DOHH2 (cell line): ENCODE data around the gene PARD6A.

Experiments
- H3F3A ChIP-seq: fragments of 200-600 bp; sonication (generic), shearing (Covaris generic); 2 replicates; pipeline ENCODE4 v1.6.0; 2016; ENCODE audit warnings: antibody characterized with exemption, mild to moderate bottlenecking; ENCODE audit not compliant: control insufficient read depth, insufficient read depth
- H3K27ac ChIP-seq: fragments of 200-600 bp; sonication (generic); 2 replicates; pipeline ENCODE4 v1.5.1; 2014; ENCODE audit warnings: low read depth, mild to moderate bottlenecking, low read length, moderate library complexity
- H3K27me3 ChIP-seq: fragments of 200-600 bp; sonication (generic); 2 replicates; pipeline ENCODE4 v1.6.1; 2014; ENCODE audit warnings: mild to moderate bottlenecking, low read length, mixed read lengths; ENCODE audit not compliant: control insufficient read depth
- H3K36me3 ChIP-seq: fragments of 200-600 bp; sonication (generic); 2 replicates; pipeline ENCODE4 v1.6.1; 2014; ENCODE audit warnings: mild to moderate bottlenecking, low read length, moderate library complexity, mixed read lengths; ENCODE audit not compliant: control insufficient read depth
- H3K4me1 ChIP-seq: fragments of 200-600 bp; sonication (generic); 2 replicates; pipeline ENCODE4 v1.6.1; 2014; ENCODE audit warnings: mild to moderate bottlenecking, low read length, mixed read lengths; ENCODE audit not compliant: control insufficient read depth
- H3K4me2 ChIP-seq: fragments of 200-600 bp; sonication (generic); 2 replicates; pipeline ENCODE4 v1.6.0; 2014; ENCODE audit warnings: mild to moderate bottlenecking, low read length, moderate library complexity
- H3K4me3 ChIP-seq: fragments of 200-600 bp; sonication (generic); 2 replicates; pipeline ENCODE4 v1.5.1; 2014; ENCODE audit warnings: mild to moderate bottlenecking, low read length, mixed read lengths
- H3K79me2 ChIP-seq: fragments of 200-600 bp; sonication (generic); 2 replicates; pipeline ENCODE4 v1.6.1; 2014; ENCODE audit warnings: mild to moderate bottlenecking, low read length, mixed read lengths; ENCODE audit not compliant: control insufficient read depth
- H3K9me2 ChIP-seq: fragments of 200-600 bp; sonication (generic); replicated peaks from 2 replicates; pipeline ENCODE4 v1.6.1; 2014; ENCODE audit warnings: mild to moderate bottlenecking, low read length, mixed read lengths; ENCODE audit not compliant: control insufficient read depth
- H3K9me3 ChIP-seq: fragments of 200-600 bp; sonication (generic); 2 replicates; pipeline ENCODE4 v1.6.1; 2014; ENCODE audit warnings: antibody characterized with exemption, low read length, mixed read lengths; ENCODE audit not compliant: control insufficient read depth, insufficient read depth
- H4K20me1 ChIP-seq: fragments of 200-600 bp; sonication (generic); 2 replicates; pipeline ENCODE4 v1.6.0; 2014; ENCODE audit warnings: low read depth, mild to moderate bottlenecking, antibody characterized with exemption, low read length, moderate library complexity; ENCODE audit not compliant: control insufficient read depth, insufficient read depth
- CTCF ChIP-seq: fragments of 200-600 bp; sonication (generic); IDR thresholded peaks from one replicate; pipeline ENCODE4 v1.5.1; 2014; ENCODE audit warnings: antibody characterized with exemption, mild to moderate bottlenecking, low read depth, low read length; ENCODE audit not compliant: poor library complexity, severe bottlenecking
- EZH2phosphoT487 ChIP-seq: fragments of 200-600 bp; sonication (generic); IDR thresholded peaks from 2 replicates; pipeline ENCODE4 v1.6.1; 2017; ENCODE audit warnings: borderline replicate concordance, mild to moderate bottlenecking, antibody characterized with exemption, low read length, moderate library complexity, mixed read lengths

The PARD6A gene

GRCh38 chr16:67672739-67673662, 12.2 kb downstream of the PARD6A start:
- H3K9me3 ChIP-seq: no peaks in the 10 kb centered on the region
- no peak overlapping the region for H3K4me2 ChIP-seq
- no peaks in the 10 kb centered on the region for H3K9me2 ChIP-seq
- H3K79me2 ChIP-seq: no peaks in the 10 kb centered on the region
- no peak overlapping the region for H3K4me3 ChIP-seq
- 0 out of 2 replicates have a peak, but pooled peaks cover 2% of the 10 kb centered on the region for H3F3A ChIP-seq
- H4K20me1 ChIP-seq: no peaks in the 10 kb centered on the region
- TF ChIP-seq EZH2phosphoT487: no peak
- TF ChIP-seq CTCF: peak; percentile 88
- H3K36me3 ChIP-seq: no peaks in the 10 kb centered on the region
- peaks cover 25% of the 10 kb centered on the region for H3K4me1 ChIP-seq
- H3K27me3 ChIP-seq: no peaks in the 10 kb centered on the region
- H3K27ac ChIP-seq: no peak overlapping the region

- no peaks in the 10 kb centered on the region for H3K9me2 ChIP-seq
- peaks cover 16% of the 10 kb centered on the region for H3K4me1 ChIP-seq
- H3K36me3 ChIP-seq: no peaks in the 10 kb centered on the region
- no peak overlapping the region for H3K27ac ChIP-seq
- no peak overlapping the region for H3K4me3 ChIP-seq
- no peaks in the 10 kb centered on the region for H3K9me3 ChIP-seq
- no peak for TF ChIP-seq EZH2phosphoT487
- no peak for TF ChIP-seq CTCF
- no peak overlapping the region for H3K4me2 ChIP-seq
- no peaks in the 10 kb centered on the region for H3K27me3 ChIP-seq
- no peaks in the 10 kb centered on the region for H3F3A ChIP-seq
- H3K79me2 ChIP-seq: no peaks in the 10 kb centered on the region
- no peaks in the 10 kb centered on the region for H4K20me1 ChIP-seq
These were observed 13.2 kb downstream of the PARD6A start for GRCh38 chr16:67673712-67674580.

GRCh38 chr16:67674851-67675578, 14.3 kb downstream of the PARD6A start:
- H3K27ac ChIP-seq: no peak overlapping the region
- H3K36me3 ChIP-seq: no peaks in the 10 kb centered on the region
- no peaks in the 10 kb centered on the region for H3K79me2 ChIP-seq
- H3K4me1 ChIP-seq: peaks cover 6% of the 10 kb centered on the region
- no peaks in the 10 kb centered on the region for H3K9me3 ChIP-seq
- no peaks in the 10 kb centered on the region for H3K9me2 ChIP-seq
- no peak for TF ChIP-seq CTCF
- TF ChIP-seq EZH2phosphoT487: no peak
- no peaks in the 10 kb centered on the region for H4K20me1 ChIP-seq
- no peak overlapping the region for H3K4me3 ChIP-seq
- H3F3A ChIP-seq: no peaks in the 10 kb centered on the region
- no peaks in the 10 kb centered on the region for H3K27me3 ChIP-seq
- no peak overlapping the region for H3K4me2 ChIP-seq
